Measurements from ENCODE around the gene CTSA.
A peak's percentile ranks its signal among the peaks of the same experiment; 100 is the strongest.
"Not testable (repeated sequence)": the region's sequence is repeated elsewhere in the genome, so short reads cannot be mapped to it uniquely, and the experiment has no call there.

The CTSA gene

GRCh38 chr20:45867136-45867818 lies 23.9 kb upstream of the CTSA start:
- DNase-seq: no peak

DNA sequence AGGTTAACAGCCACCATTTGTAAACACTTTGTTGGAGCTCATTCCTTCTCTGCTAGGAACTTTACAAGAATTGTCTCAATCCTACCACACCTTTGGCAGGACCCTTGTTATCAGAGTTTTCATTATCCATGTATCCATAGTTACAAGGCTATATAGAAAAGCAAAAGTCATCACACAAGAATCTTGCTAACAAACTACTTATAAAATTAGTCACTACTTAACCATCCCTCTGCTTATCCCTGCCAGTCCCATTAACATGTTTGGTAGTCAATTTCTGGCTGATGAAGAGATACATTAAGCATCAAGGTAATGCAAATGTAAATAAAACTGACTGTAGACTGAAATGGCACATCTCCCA lies 23.3 kb upstream of the CTSA start:
- no peak for DNase-seq

DNA sequence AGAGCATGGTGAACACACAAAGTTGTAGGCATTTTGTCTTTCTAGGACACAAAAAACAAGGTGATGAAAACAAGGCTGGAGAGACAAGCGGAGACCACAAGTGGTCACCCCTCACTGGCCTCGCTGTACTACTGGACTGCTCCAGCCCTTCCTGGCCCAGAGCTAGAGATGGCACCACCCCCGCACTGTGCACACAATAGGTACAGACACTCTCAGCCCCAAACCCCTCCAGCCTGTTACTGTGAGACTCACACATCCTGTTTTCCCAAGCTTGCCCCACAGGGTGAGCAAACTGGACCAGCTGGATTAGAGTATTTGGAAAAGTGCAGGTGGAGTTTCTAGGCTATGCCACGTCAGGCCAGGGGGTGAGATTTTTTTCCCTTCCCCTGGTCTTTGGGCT lies 18.5 kb upstream of the CTSA start:
- DNase-seq: no peak

- no peak for DNase-seq
These were observed 17.6 kb upstream of the CTSA start for GRCh38 chr20:45873409-45874103.

GRCh38 chr20:45874104-45874481 lies 17.0 kb upstream of the CTSA start:
- DNase-seq: not testable (repeated sequence)

GRCh38 chr20:45874576-45874975 lies 16.6 kb upstream of the CTSA start:
- no peak for DNase-seq

DNA sequence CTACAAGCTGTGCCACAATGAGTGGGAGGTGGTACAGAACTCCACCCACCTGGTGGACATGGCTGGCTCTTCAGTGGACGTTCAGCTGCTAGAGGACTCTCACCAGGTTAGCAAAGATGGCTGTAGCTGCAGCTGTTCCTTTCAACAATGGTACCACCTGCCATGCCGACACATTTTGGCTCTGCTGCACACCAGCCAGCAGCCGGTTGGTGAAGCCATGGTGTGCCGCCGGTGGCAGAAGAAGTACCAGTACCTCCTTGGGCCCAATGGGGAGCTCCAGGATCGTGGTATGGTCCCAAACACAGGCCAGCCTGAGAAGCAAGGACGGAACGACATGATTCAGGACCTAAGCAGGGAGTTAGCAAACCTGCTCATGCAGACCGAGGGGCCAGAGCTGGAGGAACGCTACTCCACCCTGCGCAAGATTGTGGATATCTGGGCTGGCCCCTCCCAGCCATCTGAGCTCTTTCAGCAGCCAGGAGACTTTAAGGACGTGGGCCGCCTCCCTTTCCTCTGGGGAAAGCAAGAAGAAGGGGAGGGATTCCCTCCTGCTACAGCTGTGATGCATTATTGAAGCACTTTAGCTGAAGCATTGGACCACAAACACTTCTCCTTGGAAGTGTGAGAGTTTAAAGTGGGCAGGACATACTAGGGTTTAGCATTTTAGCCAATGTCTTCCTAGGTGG lies 12.9 kb upstream of the CTSA start:
- DNase-seq: no peak

GRCh38 chr20:45880988-45881788 lies 9.9 kb upstream of the CTSA start, which contains the start of gene ZSWIM1:
Gene ZSWIM1 (plus strand): TSS chr20:45881227. CDS start chr20:45882593, 1,366 bp downstream.
- peak; percentile 97 to 99 for DNase-seq

DNA sequence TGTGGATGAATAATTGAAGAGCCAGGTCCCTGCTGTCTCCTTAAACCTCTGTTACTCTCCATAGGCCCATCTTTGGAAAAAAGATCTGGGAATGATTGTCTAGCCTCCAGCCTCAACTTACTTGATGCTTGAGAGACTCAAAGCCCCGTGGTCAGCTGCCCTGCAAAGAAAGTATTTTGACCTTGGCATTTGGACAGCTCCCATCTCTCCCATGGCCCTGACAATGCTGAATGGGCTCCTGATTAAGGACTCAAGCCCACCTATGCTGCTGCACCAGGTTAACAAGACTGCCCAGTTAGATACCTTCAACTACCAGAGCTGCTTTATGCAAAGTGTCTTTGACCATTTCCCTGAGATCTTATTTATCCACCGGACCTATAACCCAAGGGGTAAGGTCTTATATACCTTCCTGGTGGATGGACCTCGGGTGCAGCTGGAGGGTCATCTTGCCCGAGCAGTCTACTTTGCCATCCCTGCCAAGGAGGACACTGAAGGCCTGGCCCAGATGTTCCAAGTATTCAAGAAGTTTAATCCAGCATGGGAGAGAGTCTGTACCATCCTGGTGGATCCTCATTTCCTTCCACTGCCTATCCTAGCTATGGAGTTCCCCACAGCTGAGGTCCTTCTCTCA lies 8.6 kb upstream of the CTSA start:
- DNase-seq: no peak

DNA sequence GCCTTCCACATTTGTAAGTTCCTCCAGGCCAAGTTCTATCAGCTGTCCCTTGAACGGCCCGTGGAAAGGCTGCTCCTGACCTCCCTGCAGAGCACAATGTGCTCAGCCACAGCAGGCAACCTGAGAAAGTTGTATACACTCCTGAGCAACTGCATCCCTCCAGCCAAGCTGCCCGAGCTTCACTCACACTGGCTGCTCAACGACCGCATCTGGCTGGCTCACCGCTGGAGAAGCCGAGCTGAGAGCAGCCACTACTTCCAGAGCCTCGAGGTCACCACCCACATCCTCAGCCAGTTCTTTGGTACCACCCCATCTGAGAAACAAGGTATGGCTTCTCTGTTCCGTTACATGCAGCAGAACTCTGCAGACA lies 8.1 kb upstream of the CTSA start:
- no peak for DNase-seq

DNA sequence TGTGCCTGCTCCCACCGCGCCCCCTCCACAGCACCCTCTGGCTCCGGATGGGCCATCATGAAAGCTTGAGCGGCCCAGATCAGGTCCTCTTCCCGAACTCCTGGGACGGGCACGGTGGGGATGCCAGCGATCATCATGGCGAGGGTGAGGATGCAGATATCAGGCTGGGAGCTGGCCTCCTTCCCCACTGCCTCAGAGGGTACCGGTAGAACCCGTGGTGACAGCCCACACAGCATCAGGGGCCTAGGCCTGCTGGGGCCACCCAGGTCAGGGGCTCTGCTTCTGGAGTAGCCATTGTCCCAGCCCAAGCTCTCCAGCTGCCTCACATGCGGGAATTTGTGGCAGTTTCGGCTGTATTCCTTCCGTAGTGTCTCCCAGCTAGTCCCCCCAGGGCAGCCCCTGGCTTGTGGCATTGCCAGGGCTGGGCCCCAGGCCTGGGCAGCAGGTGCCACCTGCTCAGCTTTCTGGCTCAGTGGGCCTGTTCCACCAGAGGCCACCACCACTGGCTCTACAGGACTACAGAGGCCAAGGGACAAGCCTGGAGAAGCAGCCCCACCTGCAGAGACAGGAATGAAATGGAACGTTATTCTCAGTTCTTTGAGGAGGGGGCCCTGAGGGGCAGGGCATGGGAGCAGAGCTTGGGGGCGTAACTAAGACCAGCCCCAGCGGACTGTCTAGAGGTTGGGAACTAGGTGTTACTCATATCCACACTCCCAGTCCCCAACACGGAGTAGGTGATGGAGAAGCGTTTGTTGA lies 4.4 kb upstream of the CTSA start:
- DNase-seq: no peak

DNA sequence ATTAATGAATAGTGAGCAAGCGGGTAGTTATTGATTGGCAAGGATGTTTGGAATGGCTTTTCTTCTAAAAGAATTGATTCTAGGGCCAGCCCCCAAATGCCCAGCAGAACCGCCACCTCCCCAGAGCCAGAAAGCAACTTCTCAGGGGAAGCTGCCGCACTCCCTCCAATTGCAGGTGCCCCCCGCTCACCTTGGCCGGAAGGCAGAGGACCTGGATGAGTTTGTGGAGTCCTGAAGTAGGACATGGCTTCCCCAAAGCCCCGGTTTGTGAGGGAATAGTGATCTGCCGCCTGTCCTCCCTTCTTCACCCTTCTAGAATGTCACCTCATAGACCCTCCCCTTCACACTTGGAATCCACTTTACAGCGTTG lies 3.8 kb upstream of the CTSA start, which contains the start of gene SPATA25:
TSS of gene SPATA25 (minus strand) at position 277 of the 370 bp plus-strand sequence. CDS start at position 245, 32 bp downstream.
- DNase-seq: no peak

GRCh38 chr20:45888681-45889080 lies 2.5 kb upstream of the CTSA start:
- no peak for DNase-seq

DNA sequence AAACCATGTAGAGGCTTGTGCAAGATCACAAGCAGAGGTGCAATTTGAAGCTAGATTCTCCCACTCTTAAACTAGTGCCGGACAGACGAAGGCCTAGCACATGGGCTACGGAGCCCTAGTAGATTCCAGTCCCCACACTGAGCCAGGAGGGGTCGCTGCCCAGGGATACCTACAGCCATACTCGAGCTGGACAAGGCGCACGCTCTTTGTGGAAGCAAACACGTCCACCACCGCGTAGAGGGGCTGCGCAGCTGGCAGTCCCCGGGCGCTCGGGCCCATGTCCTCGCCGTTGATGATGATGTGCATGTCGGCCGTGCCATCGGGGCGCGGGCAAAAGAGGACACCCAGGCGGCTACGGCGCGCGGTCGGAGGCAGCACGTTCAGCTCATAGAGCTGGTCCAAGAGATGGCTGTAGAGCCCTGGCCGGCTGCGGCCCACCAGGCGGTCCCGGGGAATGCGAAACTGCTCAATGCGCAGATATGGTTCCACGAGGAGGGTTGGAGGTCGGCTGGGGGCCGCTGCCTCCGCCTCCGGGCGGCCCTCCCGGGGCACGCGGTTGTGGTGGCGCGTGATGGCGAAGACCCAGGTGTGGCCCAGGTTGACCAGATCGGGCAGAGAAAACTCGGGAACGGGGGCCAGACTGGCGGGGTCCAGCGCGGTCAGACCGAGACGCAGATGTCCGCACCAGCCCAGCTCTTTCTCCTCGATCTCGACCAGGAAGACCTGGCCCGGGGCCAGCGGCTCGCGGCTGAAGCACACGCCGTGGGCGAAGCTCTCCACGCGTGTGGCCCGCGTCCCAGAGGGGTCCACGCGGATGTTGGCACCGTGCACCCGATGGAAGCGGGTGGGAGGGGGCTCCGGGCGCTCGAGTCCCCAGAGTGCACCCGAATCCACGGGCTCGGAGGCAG lies 804 bp upstream of the CTSA start:
- peak; percentile 53 to 65 for DNase-seq

DNA sequence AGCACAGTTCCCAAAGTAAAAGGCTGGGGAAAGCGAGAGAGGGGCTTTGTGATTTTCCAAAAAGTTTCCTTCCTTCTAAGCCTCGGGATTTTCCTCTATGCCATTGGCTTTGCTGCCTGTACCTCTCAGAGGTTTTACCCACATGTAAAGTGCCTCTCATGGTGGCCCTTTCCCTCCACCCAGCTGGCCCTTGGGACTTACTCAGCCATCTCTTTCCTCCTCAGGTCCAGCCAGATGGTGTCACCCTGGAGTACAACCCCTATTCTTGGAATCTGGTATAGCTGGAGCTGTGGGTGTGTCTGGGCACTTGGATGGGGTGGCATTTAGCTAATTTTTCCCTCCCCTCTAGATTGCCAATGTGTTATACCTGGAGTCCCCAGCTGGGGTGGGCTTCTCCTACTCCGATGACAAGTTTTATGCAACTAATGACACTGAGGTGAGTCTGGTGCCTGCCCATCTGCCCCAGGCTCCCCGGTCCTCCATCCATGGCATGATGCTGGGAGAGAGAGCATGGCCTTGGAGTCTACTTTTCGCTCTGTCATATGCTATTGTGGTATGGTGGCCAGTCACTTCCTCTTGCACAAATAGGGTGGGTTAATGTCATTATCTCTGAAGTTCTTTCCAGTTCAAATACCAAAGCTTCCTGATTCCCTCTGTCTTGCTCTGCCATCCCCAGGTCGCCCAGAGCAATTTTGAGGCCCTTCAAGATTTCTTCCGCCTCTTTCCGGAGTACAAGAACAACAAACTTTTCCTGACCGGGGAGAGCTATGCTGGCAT lies 1.1 kb downstream of the CTSA start:
- DNase-seq: no peak

GRCh38 chr20:45892828-45893500 lies 1.8 kb downstream of the CTSA start:
- peak in 1 of 2 donors; percentile 40 for DNase-seq

DNA sequence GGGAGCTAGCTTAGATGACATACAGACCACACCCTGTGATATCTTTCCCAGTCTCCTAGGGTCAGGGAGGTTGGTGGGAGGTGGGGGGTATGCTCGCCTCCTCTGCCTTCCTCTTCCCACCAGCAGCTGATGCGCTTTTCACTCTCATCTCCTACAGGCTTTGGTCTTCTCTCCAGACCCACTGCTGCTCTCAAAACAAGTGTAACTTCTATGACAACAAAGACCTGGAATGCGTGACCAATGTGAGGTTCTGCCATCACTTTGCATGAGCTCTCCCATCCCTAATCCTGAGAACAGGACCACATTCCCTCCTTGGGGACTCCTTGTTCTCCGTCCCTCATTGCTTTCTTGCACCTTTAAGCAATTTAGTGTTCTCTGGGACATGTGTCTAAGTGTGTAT lies 2.7 kb downstream of the CTSA start:
- DNase-seq: no peak

GRCh38 chr20:45894797-45895196 lies 3.7 kb downstream of the CTSA start:
- DNase-seq: no peak

- DNase-seq: no peak
These were observed 5.6 kb downstream of the CTSA start for GRCh38 chr20:45896641-45897161.

Data from CD4-positive, alpha-beta T cell treated with Interferon alpha-2 for 1 hour (primary cell).